Testis (tissue), 3 donors: ENCODE measurements around the gene SUSD3. TPM values are rescaled to one million over a fixed set of nuclear protein-coding genes. Genes with fewer than 3 reads are reported as not detected.

Source experiments
- DNase-seq: peaks from one replicate; pipeline ENCODE4 v3.0.0-alpha.2; 2019
- H3K27ac ChIP-seq, 2 donors: fragments of 200-600 bp; sonication (generic); one replicate each; pipeline ENCODE4 v1.5.1; 2019
- H3K27me3 ChIP-seq: fragments of 200-600 bp; sonication (generic); one replicate; pipeline ENCODE4 v1.5.1; 2019
- H3K36me3 ChIP-seq: fragments of 200-600 bp; sonication (generic); one replicate; pipeline ENCODE4 v1.5.1; 2017; ENCODE audit warnings: low read depth; ENCODE audit errors: missing control alignments
- H3K4me1 ChIP-seq: fragments of 200-600 bp; sonication (generic); one replicate; pipeline ENCODE4 v1.5.1; 2019
- H3K4me3 ChIP-seq, 2 donors: fragments of 200-600 bp; sonication (generic); one replicate each; pipeline ENCODE4 v1.5.1; 2017 to 2019
- H3K9me3 ChIP-seq: fragments of 200-600 bp; sonication (generic); one replicate; pipeline ENCODE4 v1.5.1; 2017
- CTCF ChIP-seq, 3 experiments: fragments of 450-650 bp in 2 of 3; fragments of 200-600 bp in 1 of 3; sonication (generic) in 1 of 3; IDR thresholded peaks; one replicate each; pipeline ENCODE4 v1.5.1; 2016 to 2019; ENCODE audit warnings: antibody characterized with exemption in 3 of 3, mild to moderate bottlenecking in 2 of 3, moderate library complexity in 1 of 3
- POLR2A ChIP-seq: fragments of 450-650 bp; IDR thresholded peaks from one replicate; pipeline ENCODE4 v1.6.1; 2017; ENCODE audit warnings: antibody characterized with exemption, mild to moderate bottlenecking, moderate library complexity
- WGBS, 2 donors: methylation state at CpG; one replicate each; pipeline ENCODE4 v1.1.5; 2018; 5-methylcytosine and 5-hydroxymethylcytosine counted together
- intact Hi-C: fragments of 100-400 bp; cut with DNase I; formaldehyde crosslinking; loops from one replicate; pipeline ENCODE4 v1.15.1; 2023; ENCODE audit warnings: low total_unique reads
- polyA plus RNA-seq: library from polyadenylated mRNA; stranded (reverse); fragments of 350-450 nt; fragmentation: Illumina TruSeq; extraction: RNeasy Lipid Tissue Mini Kit (QIAGEN cat#74804); gene quantifications from one replicate; pipeline ENCODE4 v1.2.3, GENCODE V29; 2014; ENCODE audit warnings: low read depth, low replicate concordance; ENCODE audit not compliant: insufficient read depth
- total RNA-seq, 2 donors: library from RNA; depleted of rRNA; stranded (reverse); fragments of >200 nt; gene quantifications; one replicate each; pipeline ENCODE4 v1.2.3, GENCODE V29; 2016

Gene SUSD3
- total and polyA plus RNA-seq, 3 donors from 2014 or later = 172 to 537 (median 282) TPM

GRCh38 chr9:93027750-93028149 is 30.8 kb upstream of the SUSD3 start:
- intact Hi-C loops = no loop called here
- no peaks in the 10 kb centered on the region for H3K27me3 ChIP-seq
- WGBS, 2 donors = 95 to 97% methylated on average over 10 of the region's 10 CpGs
- peaks cover 10% of the 10 kb centered on the region for H3K4me1 ChIP-seq
- no peaks in the 10 kb centered on the region for H3K9me3 ChIP-seq
- no peak overlapping the region for H3K27ac ChIP-seq
- H3K4me3 ChIP-seq = no peak overlapping the region
- H3K36me3 ChIP-seq = no peaks in the 10 kb centered on the region
- no peak for DNase-seq
- TF ChIP-seq CTCF (IDR thresholded peaks at IDR 0.05) (no peak), POLR2A (no peak)

GRCh38 chr9:93028448-93029006 is 30.0 kb upstream of the SUSD3 start:
- Histone ChIP-seq H3K9me3 (no peaks in the 10 kb centered on the region), H3K27me3 (no peaks in the 10 kb centered on the region), H3K36me3 (no peaks in the 10 kb centered on the region), H3K27ac (no peak overlapping the region), H3K4me3 (no peak overlapping the region), H3K4me1 (peaks cover 15% of the 10 kb centered on the region)
- intact Hi-C loops = no loop called here
- WGBS, 2 donors = 62 to 65% methylated on average over 6 of the region's 6 CpGs
- DNase-seq = no peak
- TF ChIP-seq POLR2A = no peak
- no peak for TF ChIP-seq CTCF (IDR thresholded peaks at IDR 0.05)

- no peak overlapping the region for H3K27ac ChIP-seq
- 79 to 85% methylated on average over 8 to 9 of the region's 9 CpGs for WGBS, 2 donors
- intact Hi-C loops = no loop called here
These were observed 27.6 kb upstream of the SUSD3 start for GRCh38 chr9:93030642-93031628.

GRCh38 chr9:93031629-93032430 is 26.7 kb upstream of the SUSD3 start:
- Histone ChIP-seq H3K27me3 (no peaks in the 10 kb centered on the region), H3K9me3 (no peaks in the 10 kb centered on the region), H3K4me1 (peaks cover 11% of the 10 kb centered on the region), H3K4me3 (no peak overlapping the region), H3K27ac (no peak overlapping the region), H3K36me3 (no peaks in the 10 kb centered on the region)
- no peak for DNase-seq
- WGBS, 2 donors = 58 to 64% methylated on average over 10 of the region's 10 CpGs
- TF ChIP-seq POLR2A = no peak
- TF ChIP-seq CTCF (IDR thresholded peaks at IDR 0.05) = no peak
- intact Hi-C loops = no loop called here

More at GRCh38 chr9:93030642-93031628, 27.6 kb upstream of the SUSD3 start:
- Histone ChIP-seq H3K4me1 (peaks cover 11% of the 10 kb centered on the region), H3K27me3 (no peaks in the 10 kb centered on the region), H3K4me3 (no peak overlapping the region), H3K9me3 (no peaks in the 10 kb centered on the region), H3K36me3 (no peaks in the 10 kb centered on the region)
- TF ChIP-seq CTCF (IDR thresholded peaks at IDR 0.05) (no peak), POLR2A (no peak)
- DNase-seq = no peak
